Large intestine (tissue), 3 donors: Measurements from ENCODE around the gene ZNF416. TPM values are rescaled to one million over a fixed set of nuclear protein-coding genes. Genes with fewer than 3 reads are reported as not detected.
A peak's percentile ranks its signal among the peaks of the same experiment; 100 is the strongest.

ENCODE experiments used
- DNase-seq, 2 donors: peaks; one replicate each; pipeline versions ENCODE4 v3.0.0 to v3.0.0-alpha.2; 2013
- H3K27ac ChIP-seq: one replicate; pipeline ENCODE4 v1.5.1; 2013; ENCODE audit warnings: low read length
- H3K27me3 ChIP-seq: 2 replicates; pipeline ENCODE4 v1.6.1; 2013; ENCODE audit warnings: low read length; ENCODE audit not compliant: control insufficient read depth, insufficient read depth
- H3K36me3 ChIP-seq: 2 replicates; pipeline ENCODE4 v1.6.1; 2013; ENCODE audit warnings: low read length; ENCODE audit not compliant: control insufficient read depth, insufficient read depth
- H3K4me1 ChIP-seq: one replicate; pipeline ENCODE4 v1.6.1; 2013; ENCODE audit warnings: low read length; ENCODE audit not compliant: control insufficient read depth, insufficient read depth
- H3K4me3 ChIP-seq: one replicate; pipeline ENCODE4 v1.5.1; 2013; ENCODE audit warnings: low read length
- H3K9me3 ChIP-seq: one replicate; pipeline ENCODE4 v1.6.1; 2013; ENCODE audit warnings: mild to moderate bottlenecking, low read depth, low read length, moderate library complexity; ENCODE audit not compliant: control insufficient read depth
- WGBS: methylation state at CpG from one replicate; pipeline ENCODE4 v1.1.5; 2013; ENCODE audit warnings: low lambda C conversion rate; ENCODE audit not compliant: insufficient coverage; 5-methylcytosine and 5-hydroxymethylcytosine counted together
- polyA plus RNA-seq: library from polyadenylated mRNA; unstranded; fragments of 120-200 nt; gene quantifications from one replicate; pipeline ENCODE4 v1.2.1, GENCODE V29; 2013

The ZNF416 gene
- polyA plus RNA-seq, 1 donor = 6.0 TPM

GRCh38 chr19:57587529-57587928, 8.8 kb upstream of the ZNF416 start:
- peaks cover 7% of the 10 kb centered on the region for H3K4me1 ChIP-seq
- no peak overlapping the region for H3K27ac ChIP-seq
- WGBS = no CpG with 5 or more reads among the region's 1 CpG
- H3K9me3 ChIP-seq = peaks cover 49% of the 10 kb centered on the region
- no peaks in the 10 kb centered on the region for H3K27me3 ChIP-seq
- DNase-seq = no peak
- H3K4me3 ChIP-seq = no peak overlapping the region
- H3K36me3 ChIP-seq = peaks cover 51% of the 10 kb centered on the region

- H3K9me3 ChIP-seq = peaks cover 37% of the 10 kb centered on the region
- H3K4me3 ChIP-seq = peak within 1 kb of the TSS; percentile 76
- peak; percentile 90 to 97 for DNase-seq
- peaks cover 13% of the 10 kb centered on the region for H3K4me1 ChIP-seq
- WGBS = no CpG with 5 or more reads among the region's 76 CpGs
- peak within 1 kb of the TSS; percentile 14 for H3K27ac ChIP-seq
- H3K27me3 ChIP-seq = peaks cover 2% of the 10 kb centered on the region
- H3K36me3 ChIP-seq = peaks cover 21% of the 10 kb centered on the region
Measured at GRCh38 chr19:57583521-57584416, 5.1 kb upstream of the ZNF416 start, which contains the start of gene ZIK1. Gene ZIK1 (plus strand): TSS chr19:57584145. CDS start chr19:57584357, 212 bp downstream.

DNA sequence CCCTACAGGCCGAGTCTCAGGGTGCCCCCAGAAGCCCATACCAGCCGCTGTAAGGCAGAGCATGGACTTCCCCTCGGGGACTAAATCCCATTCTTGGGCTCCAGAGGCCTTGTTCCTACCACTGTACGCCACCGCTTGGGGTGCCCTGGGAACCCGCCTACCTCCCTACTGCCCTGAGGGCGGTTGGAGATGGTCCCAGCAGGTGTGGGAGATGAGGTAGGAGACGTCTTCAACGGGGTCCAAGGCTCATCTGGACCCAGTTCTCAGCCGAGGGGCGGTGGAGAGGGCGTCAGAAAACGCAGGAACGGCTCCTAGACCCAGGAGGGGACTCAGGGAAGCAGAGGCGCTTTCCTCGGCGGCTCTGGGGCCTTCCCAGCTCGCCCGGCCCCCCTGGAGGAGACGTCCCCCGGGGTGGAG, 4.4 kb upstream of the ZNF416 start:
- Histone ChIP-seq H3K27ac (no peak overlapping the region), H3K4me3 (peak overlapping the region; percentile 76), H3K9me3 (peaks cover 31% of the 10 kb centered on the region), H3K36me3 (peaks cover 14% of the 10 kb centered on the region), H3K4me1 (peaks cover 13% of the 10 kb centered on the region), H3K27me3 (peaks cover 2% of the 10 kb centered on the region)
- DNase-seq = no peak
- WGBS = no CpG with 5 or more reads among the region's 21 CpGs

DNA sequence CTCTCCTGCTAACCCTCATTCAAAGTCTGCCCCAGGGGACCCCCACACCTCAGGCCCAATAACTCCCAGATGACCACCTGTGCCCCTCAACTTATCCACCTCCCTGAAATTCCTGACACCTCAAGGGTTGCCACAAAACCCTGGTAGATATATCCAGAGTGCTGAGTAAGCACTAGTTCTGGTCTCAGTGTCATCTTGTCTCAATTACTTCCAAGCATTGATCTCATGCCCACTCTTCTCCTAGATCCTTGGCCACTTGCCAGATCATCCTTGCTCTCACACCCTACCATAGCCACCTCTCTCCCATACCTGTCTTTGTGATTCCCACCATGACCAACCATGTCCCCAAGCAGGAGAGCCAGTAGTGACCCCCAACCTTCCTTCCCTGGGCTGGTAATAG, 2.0 kb downstream of the ZNF416 start:
- H3K27me3 ChIP-seq = no peaks in the 10 kb centered on the region
- no peak overlapping the region for H3K4me3 ChIP-seq
- H3K9me3 ChIP-seq = peaks cover 37% of the 10 kb centered on the region
- no peak overlapping the region for H3K27ac ChIP-seq
- DNase-seq = no peak
- peaks cover 6% of the 10 kb centered on the region for H3K4me1 ChIP-seq
- H3K36me3 ChIP-seq = peaks cover 53% of the 10 kb centered on the region

- no CpG with 5 or more reads among the region's 3 CpGs for WGBS
- Histone ChIP-seq H3K9me3 (peaks cover 45% of the 10 kb centered on the region), H3K27me3 (no peaks in the 10 kb centered on the region), H3K27ac (no peak overlapping the region), H3K4me1 (no peaks in the 10 kb centered on the region), H3K36me3 (peaks cover 54% of the 10 kb centered on the region), H3K4me3 (no peak overlapping the region)
- DNase-seq = no peak
Measured at GRCh38 chr19:57572415-57572947, 6.2 kb downstream of the ZNF416 start.

DNA sequence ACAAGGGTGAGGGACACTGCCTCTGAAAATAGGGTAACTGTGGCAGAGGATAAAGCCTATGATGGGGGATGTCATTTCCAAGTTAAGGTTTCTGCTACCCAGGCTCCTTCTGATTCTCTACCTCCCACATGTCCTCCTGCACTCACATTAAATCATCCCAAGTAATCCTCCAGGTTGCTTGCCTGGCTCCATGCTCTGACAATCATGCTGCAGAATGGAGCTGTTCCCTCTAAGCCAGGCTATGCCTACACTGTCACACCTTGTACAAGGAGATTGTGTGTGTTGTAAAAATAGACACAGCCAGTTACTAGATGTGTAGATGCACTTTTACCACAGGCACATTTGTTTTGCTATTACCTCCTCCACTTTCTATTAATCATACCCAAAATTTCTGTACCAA, 8.0 kb downstream of the ZNF416 start:
- H3K4me3 ChIP-seq = no peak overlapping the region
- no peak for DNase-seq
- H3K4me1 ChIP-seq = no peaks in the 10 kb centered on the region
- H3K36me3 ChIP-seq = peaks cover 41% of the 10 kb centered on the region
- no peak overlapping the region for H3K27ac ChIP-seq
- H3K9me3 ChIP-seq = peaks cover 42% of the 10 kb centered on the region
- H3K27me3 ChIP-seq = no peaks in the 10 kb centered on the region

GRCh38 chr19:57566396-57567265, 12.1 kb downstream of the ZNF416 start:
- Histone ChIP-seq H3K4me1 (no peaks in the 10 kb centered on the region), H3K27me3 (no peaks in the 10 kb centered on the region), H3K9me3 (peaks cover 24% of the 10 kb centered on the region), H3K27ac (no peak overlapping the region), H3K36me3 (peaks cover under 1% of the 10 kb centered on the region), H3K4me3 (no peak overlapping the region)
- WGBS = no CpG with 5 or more reads among the region's 7 CpGs
- no peak for DNase-seq

DNA sequence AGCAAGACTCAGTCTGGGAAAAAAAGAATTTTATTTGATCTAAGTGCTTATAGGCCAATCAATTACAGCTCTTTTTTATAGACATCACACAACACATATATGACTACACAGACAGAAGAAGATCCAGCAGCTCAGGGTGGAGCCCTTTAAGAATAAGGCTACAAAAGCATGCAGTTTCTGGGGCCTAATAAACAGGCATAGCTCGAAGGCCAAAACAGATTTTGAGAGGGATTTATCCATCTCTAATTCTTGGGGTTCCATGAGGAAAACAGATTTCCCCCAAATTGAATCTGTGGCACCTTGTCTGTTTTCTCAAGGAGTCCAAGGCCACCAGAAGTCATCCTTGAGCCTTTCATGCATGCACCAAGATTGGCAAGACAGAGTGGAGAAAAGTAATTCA, 15.2 kb downstream of the ZNF416 start:
- Histone ChIP-seq H3K9me3 (peaks cover 15% of the 10 kb centered on the region), H3K4me3 (no peak overlapping the region), H3K36me3 (no peaks in the 10 kb centered on the region), H3K4me1 (peaks cover 3% of the 10 kb centered on the region), H3K27ac (no peak overlapping the region), H3K27me3 (no peaks in the 10 kb centered on the region)
- no CpG with 5 or more reads among the region's 1 CpG for WGBS
- no peak for DNase-seq

GRCh38 chr19:57560049-57560491, 18.6 kb downstream of the ZNF416 start:
- Histone ChIP-seq H3K27me3 (no peaks in the 10 kb centered on the region), H3K36me3 (peaks cover 14% of the 10 kb centered on the region), H3K4me1 (peaks cover 9% of the 10 kb centered on the region), H3K9me3 (peaks cover 11% of the 10 kb centered on the region), H3K4me3 (peak overlapping the region; percentile 86), H3K27ac (peak overlapping the region; percentile 69)
- no peak for DNase-seq
- 0% methylated on average over 2 of the region's 23 CpGs for WGBS

DNA sequence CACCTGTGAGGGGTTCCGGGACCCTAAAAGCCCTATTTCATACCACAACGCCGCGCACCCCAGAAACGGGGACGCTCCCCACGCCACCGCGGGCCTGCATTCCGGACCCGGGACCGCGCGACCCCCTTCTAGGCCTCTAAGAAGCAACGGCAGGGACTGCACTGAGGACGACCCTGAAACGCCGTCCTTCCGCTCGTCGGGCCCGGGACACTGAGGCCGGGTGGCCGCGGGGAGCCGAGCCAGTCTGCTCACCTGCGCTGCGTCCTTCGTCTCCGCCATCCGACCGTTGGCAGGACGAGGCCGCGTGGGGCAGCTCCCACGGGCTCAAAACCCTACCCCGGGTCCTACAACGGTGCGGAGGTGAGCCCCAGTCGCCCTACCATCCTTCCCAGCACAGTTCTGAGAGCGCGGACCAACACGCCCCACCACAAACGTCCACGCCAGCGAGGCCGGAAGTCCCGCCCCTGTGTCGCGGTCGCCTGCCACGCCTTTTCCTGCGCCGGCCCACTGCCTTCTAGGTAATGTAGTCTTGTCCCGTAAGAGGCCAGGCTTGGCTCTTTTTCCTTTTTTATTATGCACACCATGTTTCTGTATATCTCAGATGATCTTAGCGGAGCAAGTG, 19.2 kb downstream of the ZNF416 start, which contains the start of gene ZNF550:
TSS of gene ZNF550 (minus strand) at position 460 of the 622 bp plus-strand sequence. CDS start at position 279, 181 bp downstream.
- Histone ChIP-seq H3K36me3 (peaks cover 19% of the 10 kb centered on the region), H3K27me3 (no peaks in the 10 kb centered on the region), H3K9me3 (peaks cover 14% of the 10 kb centered on the region), H3K4me1 (peaks cover 9% of the 10 kb centered on the region), H3K27ac (peak within 1 kb of the TSS; percentile 69), H3K4me3 (peak within 1 kb of the TSS; percentile 86)
- WGBS = no CpG with 5 or more reads among the region's 56 CpGs
- DNase-seq = peak; percentile 88 to 94
